DMS153 (cell line): ENCODE results near the gene CHD6.

ENCODE experiments used
- DNase-seq: peaks from one replicate; lab custom pipeline; 2025; lab: John Stamatoyannopoulos, UW

The CHD6 gene

GRCh38 chr20:41366546-41367392 lies 251.4 kb downstream of the CHD6 start, which contains the start of gene EMILIN3:
Gene EMILIN3 (minus strand): TSS chr20:41366818. CDS start chr20:41366634, 184 bp downstream.
- no peak for DNase-seq

GRCh38 chr20:41365777-41366545 lies 252.2 kb downstream of the CHD6 start:
- no peak for DNase-seq

- no peak for DNase-seq
These were observed 253.0 kb downstream of the CHD6 start for GRCh38 chr20:41364967-41365765.

GRCh38 chr20:41364236-41364855 lies 253.8 kb downstream of the CHD6 start:
- no peak for DNase-seq

- no peak for DNase-seq
These were observed 254.6 kb downstream of the CHD6 start for GRCh38 chr20:41363601-41364000.

GRCh38 chr20:41362748-41363140 lies 255.4 kb downstream of the CHD6 start:
- no peak for DNase-seq

- DNase-seq: no peak
These were observed 256.1 kb downstream of the CHD6 start for GRCh38 chr20:41361757-41362747.

GRCh38 chr20:41360831-41361756 lies 257.1 kb downstream of the CHD6 start:
- no peak for DNase-seq

- no peak for DNase-seq
These were observed 258.6 kb downstream of the CHD6 start for GRCh38 chr20:41359541-41360011.

GRCh38 chr20:41358717-41359116 lies 259.5 kb downstream of the CHD6 start:
- no peak for DNase-seq

- DNase-seq: no peak
These were observed 259.9 kb downstream of the CHD6 start for GRCh38 chr20:41358230-41358629.

- no peak for DNase-seq
These were observed 260.6 kb downstream of the CHD6 start for GRCh38 chr20:41357424-41358163.

- no peak for DNase-seq
These were observed 261.2 kb downstream of the CHD6 start for GRCh38 chr20:41356951-41357350.

GRCh38 chr20:41355598-41356203 lies 262.5 kb downstream of the CHD6 start:
- no peak for DNase-seq

GRCh38 chr20:41355192-41355591 lies 263.0 kb downstream of the CHD6 start:
- DNase-seq: no peak

- DNase-seq: no peak
These were observed 264.6 kb downstream of the CHD6 start for GRCh38 chr20:41353530-41353929.

GRCh38 chr20:41352666-41353065 lies 265.5 kb downstream of the CHD6 start:
- DNase-seq: no peak

- no peak for DNase-seq
These were observed 266.1 kb downstream of the CHD6 start for GRCh38 chr20:41352106-41352505.
